SKM-1 treated with dmso at 0.1 percent for 144 hours (cell line): ENCODE measurements around the gene TRIM40.
"Not testable (repeated sequence)": the region's sequence is repeated elsewhere in the genome, so short reads cannot be mapped to it uniquely, and the experiment has no call there.

ENCODE experiments used
- DNase-seq: peaks from one replicate; lab custom pipeline; 2025; ENCODE audit not compliant: unreplicated experiment; lab: John Stamatoyannopoulos, UW

Gene TRIM40

DNA sequence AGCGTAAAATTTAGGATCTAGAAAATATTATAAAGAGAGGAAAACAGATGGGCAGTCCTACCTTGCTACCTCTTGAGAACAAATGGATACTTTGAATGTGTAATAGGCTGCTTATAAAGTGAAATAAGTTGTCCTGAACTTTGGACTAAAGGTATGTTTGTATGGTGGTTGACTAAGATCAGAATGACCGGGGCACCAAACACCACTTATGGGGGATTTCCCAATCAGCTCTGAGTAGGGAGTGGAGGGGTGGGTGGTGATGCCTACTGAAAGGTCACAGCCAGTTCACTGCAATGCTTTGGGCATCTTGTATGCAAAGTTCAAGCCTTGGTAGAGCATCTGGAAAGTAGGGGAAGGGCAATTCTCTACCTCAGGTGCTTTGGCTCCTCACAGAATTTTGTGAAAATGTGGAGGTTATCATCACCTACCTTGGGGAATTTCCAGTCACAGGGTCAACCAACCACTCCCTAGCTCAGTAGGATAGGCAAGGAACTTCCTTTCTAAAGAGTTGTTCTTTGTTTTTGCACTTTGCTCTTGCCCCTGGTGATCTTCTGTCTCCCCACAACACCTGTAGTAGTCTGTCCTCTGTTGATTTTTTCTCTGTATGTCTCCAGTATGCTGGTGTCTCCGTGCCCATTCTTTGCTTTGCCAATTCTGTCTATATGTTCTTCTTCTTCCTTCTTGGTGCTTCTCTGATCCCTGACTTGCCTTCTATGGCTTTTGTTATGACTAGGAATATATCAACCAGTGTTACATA, 22.8 kb upstream of the TRIM40 start, which contains the start of gene TRIM31:
TSS of gene TRIM31 (minus strand) at position 88 of the 757 bp plus-strand sequence. CDS start 285 bp downstream, outside the sequence.
- DNase-seq, result no peak

GRCh38 chr6:30113841-30114240, 22.1 kb upstream of the TRIM40 start:
- DNase-seq, result no peak

DNA sequence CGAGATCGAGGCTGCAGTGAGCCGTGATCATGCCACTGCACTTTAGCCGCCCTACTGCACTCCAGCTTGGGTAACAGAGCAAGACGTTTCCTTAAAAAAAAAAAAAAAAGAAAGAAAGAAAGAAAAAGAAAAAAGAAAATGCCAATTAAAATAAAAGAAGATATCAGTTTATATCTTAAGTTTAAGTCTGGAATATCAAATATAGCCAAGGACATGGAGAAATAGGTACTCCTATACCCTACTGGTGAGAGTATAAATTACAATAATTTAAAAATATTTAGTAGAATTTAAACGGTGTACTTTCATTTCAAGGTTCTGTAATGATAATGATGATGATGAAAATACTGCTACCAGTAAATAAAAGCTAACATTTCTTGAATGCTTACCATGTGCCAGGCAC, 19.2 kb upstream of the TRIM40 start:
- no peak for DNase-seq

- not testable (repeated sequence) for DNase-seq
Measured at GRCh38 chr6:30118691-30119090, 17.2 kb upstream of the TRIM40 start.

- DNase-seq, result no peak
Measured at GRCh38 chr6:30121446-30122366, 14.2 kb upstream of the TRIM40 start.

DNA sequence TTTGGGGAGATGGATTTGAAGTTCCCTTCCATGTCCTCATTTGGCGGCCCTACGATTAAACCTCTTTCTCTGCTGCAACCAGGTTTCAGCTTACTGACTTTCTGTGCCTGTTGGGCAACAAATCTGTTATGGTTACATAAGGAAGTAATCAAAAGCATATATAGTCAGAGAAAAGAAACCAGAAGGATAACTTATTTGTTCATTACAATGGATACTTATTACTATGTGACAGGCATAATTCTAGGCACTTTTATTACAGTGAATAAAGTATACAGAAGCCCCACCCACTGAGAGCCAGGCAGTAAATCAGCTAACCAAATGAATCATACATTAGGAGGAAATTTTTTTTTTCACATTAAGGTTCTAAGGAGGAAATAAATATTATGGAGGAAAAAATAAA, 13.4 kb upstream of the TRIM40 start:
- DNase-seq, result no peak

DNA sequence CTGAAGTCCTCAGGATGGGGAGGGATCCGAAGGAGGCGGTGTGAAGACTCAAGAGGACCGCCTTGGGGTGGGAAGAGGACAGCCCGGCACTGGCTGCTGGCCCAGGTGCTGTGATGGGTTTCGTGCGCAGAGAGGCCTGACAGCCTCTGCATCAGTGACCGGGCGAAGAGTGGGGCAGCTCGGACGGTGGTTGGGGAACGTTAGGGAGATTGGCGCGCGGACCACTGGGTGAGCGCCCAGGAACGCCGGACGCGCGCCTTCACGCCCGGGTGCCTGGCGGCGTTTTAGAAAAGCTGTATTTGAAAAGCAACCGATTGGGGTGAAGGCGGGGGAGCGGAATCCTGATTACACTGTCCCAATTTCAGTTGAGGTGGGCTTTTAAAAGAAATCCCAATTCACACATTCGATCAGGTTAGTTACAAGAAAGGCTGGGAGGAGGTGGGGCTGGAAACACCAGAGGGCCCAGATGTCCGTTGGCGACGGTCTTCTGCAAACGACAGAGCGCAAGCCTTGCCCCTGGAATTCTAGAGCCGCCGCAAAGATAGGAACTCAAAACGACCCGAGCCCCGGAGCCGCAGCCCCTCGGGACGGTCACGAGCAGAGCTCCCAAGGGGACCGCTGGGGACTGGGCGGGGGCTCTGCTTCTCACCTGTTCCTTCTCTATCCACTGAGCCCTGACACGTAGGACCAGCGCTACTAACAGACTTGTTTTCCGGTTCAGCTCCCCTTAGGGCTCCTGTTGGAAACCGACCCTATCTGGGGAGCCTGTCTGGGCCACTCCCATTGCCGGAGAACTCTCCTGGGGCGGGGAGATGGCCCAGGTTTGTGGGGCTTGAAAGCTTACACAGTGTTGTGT, 8.5 kb upstream of the TRIM40 start:
- DNase-seq, result no peak

DNA sequence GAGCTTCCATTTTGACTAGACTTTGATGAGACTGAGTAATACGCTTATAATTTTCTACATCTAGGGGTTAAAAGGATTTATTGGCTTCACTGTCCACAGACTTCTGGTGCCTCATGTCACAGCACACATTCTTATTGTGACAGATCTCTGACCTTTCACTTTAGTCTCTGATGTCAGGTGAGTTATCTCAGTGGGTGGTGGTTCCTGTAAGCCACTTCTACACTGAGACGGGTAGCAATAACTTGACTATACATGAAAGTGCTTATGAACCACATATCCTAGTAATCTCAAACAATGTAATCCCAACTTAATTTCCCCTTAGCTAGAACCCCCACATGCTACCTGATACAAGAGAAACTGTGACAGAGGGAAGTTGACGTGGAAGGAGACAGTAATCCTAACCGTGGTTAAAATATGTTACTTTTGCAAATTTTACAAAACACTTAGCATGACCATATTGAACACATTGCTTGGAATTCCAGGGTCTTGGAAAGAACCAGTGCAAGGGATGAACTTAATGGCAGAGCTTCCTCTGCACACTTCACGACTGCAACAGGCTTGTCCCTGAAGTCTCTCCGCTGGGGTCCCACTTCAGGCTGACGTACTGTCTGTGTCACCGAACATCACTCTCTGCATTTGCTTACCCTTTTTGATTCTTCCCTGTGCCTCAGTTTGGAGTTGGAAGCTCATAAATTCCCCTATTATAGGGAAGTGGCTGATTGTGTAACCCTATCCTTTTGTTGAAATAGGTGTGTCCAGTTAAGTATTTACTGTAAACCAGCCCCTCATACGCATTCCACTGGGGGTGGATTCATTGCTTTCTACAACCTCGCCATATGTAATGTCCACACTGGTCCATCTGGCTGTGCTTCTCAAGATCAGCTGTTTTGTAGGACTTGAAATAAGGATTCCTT, 6.4 kb upstream of the TRIM40 start:
- no peak for DNase-seq

DNA sequence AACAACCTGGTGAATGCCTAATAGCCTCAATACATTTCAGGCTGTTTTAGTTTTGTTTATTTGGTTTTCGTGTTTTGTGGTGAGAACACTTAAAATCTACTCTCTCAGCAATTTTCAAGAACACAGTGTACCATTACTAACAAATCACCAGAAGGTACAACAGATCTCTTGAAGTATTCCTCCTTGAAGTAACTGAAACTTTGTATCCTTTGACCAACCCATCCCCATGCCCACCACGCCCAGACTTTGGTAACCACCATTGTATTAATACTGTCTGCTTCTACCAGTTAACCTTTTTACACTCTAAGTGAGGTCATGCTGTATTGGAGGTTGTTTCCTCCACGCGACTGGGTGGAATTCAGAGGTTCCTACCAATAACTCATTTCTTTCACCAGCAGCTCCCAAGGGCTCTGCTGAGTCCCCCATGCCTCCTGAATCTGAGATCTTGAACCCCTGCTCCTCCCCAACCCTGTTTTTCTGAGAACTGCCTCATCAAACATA, 5.7 kb upstream of the TRIM40 start:
- DNase-seq, result no peak

DNA sequence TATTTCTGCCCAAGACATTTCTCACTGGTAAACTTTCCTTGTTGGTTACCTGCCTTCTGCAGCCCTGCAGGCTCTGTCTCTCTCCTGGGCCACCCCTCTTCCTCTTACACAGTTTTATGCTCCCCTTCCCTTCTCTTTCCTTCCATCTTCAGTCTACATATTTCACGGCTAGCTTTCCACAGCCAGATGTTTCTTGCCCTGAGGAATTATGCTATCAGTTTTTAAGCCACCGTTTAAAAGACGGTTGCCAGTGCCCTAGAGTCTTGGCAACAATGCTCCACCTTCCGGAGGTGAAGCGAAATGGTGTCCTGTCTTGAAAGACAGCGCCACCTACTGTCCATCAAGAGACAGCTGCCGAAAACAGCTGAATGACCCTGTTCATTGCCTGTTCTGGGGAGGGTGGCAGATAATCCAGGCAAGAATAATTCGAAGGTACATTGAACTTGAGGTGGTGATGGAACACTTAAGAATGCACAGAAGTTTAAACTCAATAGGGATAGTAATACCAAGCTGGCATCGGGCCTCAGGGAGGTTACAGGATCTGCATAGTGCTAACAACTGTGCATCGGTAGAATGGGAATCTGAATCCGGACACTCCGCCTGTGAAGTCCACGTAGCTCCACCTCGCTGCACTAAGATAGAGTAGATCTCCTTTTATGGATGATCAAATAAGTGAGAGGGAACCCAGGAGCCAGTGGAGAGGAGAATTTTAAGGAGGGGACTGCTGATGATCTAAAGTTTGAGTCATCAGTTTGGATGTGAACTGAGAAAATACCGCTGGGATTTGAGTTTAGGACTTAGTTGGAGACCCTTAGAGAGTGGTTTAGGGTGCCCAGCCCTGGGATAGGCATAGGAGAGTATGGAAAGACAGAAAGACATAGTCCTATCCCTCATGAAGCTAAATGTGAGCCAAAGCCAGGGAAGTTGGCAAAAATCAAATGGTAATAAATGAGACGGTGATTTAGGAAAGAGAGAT, 4.8 kb upstream of the TRIM40 start:
- DNase-seq, result peak; percentile 64

DNA sequence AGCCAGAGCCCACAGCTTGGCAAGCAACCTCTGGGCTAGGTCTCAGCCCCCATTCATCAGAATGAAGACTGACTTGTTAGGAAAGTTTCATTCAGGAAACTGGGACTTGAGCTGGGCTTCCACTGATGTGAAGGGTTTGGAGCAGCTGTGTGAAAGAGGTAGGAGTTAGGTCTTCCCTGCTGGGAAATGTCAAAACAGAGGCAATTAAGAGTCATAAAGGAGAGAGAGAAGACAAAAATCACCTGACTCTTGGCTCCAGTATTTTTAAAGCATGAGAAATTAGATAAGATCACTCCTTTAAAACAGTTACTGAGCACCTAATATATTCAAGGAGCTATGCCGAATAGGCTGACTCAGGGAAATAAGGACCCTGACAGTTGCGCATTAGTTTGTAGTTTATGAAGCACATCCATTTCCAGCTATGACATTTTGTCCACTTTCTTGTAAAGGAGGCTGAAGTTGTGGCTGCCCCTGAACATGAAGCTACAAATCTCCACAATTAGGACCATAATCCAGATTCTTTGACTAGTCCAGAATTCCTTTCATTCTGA, 3.9 kb upstream of the TRIM40 start:
- DNase-seq, result no peak

- DNase-seq, result no peak
Measured at GRCh38 chr6:30135147-30135546, 793 bp upstream of the TRIM40 start.

DNA sequence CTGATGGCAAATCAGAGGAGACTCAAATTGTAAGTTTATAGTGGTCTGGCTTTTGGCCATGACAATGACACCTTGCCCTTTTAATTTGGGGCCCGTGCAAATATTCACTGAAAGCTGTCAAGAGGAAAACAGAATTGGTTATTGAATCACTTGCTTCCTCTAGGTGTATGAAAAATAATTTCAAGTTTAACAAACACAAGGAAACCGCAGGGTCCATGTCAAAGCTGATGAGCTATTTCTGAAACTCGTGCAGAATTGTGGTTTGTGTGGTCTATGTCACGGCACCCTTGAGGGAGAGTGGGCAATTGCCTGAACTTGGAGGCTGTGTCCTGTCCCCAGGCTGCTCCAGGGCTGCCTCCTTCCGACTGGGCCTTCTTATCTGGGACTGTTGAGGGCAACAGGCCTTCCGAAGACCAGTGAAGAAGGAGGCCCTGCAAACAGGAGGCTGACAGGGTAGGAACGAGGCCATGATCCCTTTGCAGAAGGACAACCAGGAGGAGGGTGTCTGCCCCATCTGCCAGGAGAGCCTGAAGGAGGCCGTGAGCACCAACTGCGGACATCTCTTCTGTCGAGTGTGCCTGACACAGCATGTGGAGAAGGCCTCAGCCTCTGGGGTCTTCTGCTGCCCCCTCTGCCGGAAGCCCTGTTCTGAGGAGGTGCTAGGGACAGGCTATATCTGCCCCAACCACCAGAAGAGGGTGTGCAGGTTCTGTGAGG, 788 bp downstream of the TRIM40 start:
- no peak for DNase-seq

- DNase-seq, result not testable (repeated sequence)
Measured at GRCh38 chr6:30140240-30140639, 4.3 kb downstream of the TRIM40 start.

DNA sequence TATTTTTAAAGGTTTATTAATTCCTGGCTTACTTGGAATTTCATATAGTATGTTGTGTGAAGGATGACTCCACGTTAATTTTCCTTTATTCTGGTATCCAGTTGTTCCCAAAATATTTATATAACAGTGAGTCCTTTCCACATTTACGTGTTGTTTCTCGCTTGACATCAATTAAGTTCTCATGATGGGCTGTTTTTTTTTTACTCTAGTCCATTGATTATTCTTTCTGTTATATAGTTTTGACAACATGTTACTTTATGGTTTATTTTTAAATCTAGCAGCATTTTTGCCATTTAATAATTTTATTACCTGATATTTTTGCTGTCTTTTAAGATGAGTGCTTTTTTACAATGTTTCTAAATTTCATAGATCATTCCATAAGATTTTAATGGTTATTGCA, 6.7 kb downstream of the TRIM40 start:
- DNase-seq, result no peak

- no peak for DNase-seq
Measured at GRCh38 chr6:30143780-30144179, 7.8 kb downstream of the TRIM40 start.

GRCh38 chr6:30144811-30145210, 8.9 kb downstream of the TRIM40 start:
- DNase-seq, result no peak

GRCh38 chr6:30145818-30146217, 9.9 kb downstream of the TRIM40 start:
- DNase-seq, result no peak
